Measurements from ENCODE around the gene SPOCK1.

The SPOCK1 gene

DNA sequence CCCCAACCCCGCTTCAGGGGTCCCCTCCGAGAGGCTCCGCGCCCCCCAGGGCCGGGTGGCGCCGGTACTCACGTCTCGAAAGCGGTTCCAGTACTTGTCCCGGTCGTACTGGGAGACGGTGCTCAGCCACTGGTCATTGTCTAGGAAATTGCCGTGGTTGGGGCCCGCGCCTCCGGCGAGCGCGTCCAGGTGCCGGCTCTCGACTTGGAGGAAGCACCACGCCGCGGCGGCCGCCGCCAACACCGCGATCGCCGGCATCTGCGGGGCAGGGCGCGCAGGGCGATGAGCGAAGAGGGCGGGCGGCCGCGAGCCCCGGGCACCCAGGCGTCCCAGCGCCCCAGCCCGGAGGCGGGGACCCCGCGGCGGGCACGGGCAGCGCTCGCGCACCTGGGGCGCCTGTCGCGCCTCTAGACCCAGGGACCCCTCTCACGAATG lies 808 bp downstream of the SPOCK1 start:
- ChIA-PET POLR2A (interaction anchor here (0.6 to 1.3 kb wide), 2 partner anchors 178 to 302 kb away, joined by 3 read pairs; no protein-coding TSS in a partner anchor), CTCF (interaction anchor here (0.5 to 10.7 kb wide), 37 partner anchors 8 to 707 kb away, joined by 3 to 192 read pairs (median 4); no protein-coding TSS in a partner anchor)
- no peak for DNase-seq (ENCODE audit: low read depth, low spot score)
- H3K4me3 ChIP-seq (ENCODE audit: low read depth, low read length): peak overlapping the region; percentile 81
- TF ChIP-seq, protein P1, sequence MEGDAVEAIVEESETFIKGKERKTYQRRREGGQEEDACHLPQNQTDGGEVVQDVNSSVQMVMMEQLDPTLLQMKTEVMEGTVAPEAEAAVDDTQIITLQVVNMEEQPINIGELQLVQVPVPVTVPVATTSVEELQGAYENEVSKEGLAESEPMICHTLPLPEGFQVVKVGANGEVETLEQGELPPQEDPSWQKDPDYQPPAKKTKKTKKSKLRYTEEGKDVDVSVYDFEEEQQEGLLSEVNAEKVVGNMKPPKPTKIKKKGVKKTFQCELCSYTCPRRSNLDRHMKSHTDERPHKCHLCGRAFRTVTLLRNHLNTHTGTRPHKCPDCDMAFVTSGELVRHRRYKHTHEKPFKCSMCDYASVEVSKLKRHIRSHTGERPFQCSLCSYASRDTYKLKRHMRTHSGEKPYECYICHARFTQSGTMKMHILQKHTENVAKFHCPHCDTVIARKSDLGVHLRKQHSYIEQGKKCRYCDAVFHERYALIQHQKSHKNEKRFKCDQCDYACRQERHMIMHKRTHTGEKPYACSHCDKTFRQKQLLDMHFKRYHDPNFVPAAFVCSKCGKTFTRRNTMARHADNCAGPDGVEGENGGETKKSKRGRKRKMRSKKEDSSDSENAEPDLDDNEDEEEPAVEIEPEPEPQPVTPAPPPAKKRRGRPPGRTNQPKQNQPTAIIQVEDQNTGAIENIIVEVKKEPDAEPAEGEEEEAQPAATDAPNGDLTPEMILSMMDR (IDR thresholded peaks at IDR 0.05; ENCODE audit: insufficient read depth, low read length, missing control alignments): no peak

DNA sequence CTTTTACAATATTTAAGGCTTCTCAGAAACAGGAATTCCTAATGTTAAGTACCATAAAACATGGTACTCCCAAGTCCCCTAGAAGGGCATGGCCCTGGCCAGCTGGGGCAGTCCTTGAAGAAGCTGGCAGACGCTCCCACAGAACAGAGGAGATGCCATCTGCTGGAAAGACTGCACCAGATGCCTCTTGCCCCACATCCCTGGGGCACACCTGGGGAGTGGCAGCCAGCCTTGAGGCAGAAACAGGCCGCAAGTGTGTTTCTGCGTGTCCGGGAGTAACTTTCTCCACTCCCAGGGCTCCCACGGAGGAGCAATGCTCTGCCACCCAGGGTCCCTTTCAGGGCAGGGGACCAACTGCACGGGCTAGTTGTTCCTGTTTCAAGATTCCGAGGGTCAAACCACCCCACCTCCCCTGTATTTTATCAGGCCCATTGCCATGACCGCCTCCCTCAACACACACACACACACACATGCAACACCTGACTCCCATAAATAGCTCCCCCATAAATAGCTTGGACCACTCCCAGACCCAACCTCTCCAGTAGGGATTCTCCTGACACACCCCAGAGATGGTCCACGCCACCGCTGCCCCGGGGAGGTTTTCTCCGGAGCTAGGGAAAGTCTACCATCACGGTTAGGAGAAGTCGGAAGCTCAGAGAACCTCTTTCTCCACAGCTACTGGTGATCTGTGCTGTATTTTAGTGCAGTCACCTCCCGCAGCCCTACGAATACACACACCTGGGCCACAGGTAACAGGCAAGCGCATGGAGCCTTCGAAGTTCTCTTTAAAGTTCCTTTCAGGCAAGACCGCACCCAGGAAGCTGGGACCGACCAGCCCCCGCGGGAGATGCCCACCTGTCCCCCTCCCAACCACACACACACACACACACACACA lies 1.5 kb downstream of the SPOCK1 start:
- peak overlapping the region; percentile 81 for H3K4me3 ChIP-seq (ENCODE audit: low read depth, low read length)
- ChIA-PET CTCF (interaction anchor here (0.8 to 10.7 kb wide), 19 partner anchors 9 to 696 kb away, joined by 3 to 192 read pairs (median 4); no protein-coding TSS in a partner anchor), POLR2A (interaction anchor here (0.6 to 1.3 kb wide), 2 partner anchors 28 to 177 kb away, joined by 3 read pairs; no protein-coding TSS in a partner anchor)
- TF ChIP-seq, protein P1 (IDR thresholded peaks at IDR 0.05; ENCODE audit: insufficient read depth, low read length, missing control alignments): peak; percentile 29
- DNase-seq (ENCODE audit: low read depth, low spot score): no peak

DNA sequence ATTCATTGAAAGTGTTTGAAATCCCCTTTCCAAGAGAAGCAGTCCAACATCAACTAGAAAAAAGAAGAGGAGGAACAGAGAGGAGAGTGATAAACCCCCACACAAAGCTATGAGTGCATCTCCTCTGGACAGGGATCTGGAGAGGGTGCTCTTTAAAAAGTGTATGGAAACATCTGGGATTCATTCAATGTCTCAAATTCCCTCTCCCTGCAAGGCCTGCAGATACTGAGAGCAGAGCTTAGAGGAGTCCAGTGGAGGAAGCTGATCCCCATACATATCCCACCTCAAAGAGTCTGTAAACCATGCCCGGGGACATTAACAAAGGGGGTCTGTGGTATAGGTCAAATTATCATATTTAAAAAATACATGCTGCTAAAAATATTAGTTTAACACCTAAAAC lies 2.2 kb downstream of the SPOCK1 start:
- DNase-seq (ENCODE audit: low read depth, low spot score): no peak
- ChIA-PET CTCF (interaction anchor here (0.8 to 10.7 kb wide), 17 partner anchors 10 to 694 kb away, joined by 3 to 192 read pairs (median 4); no protein-coding TSS in a partner anchor), POLR2A (interaction anchor here (0.6 to 1.3 kb wide), 2 partner anchors 27 to 176 kb away, joined by 3 read pairs; no protein-coding TSS in a partner anchor)
- TF ChIP-seq, protein P1 (IDR thresholded peaks at IDR 0.05; ENCODE audit: insufficient read depth, low read length, missing control alignments): no peak
- peak overlapping the region; percentile 81 for H3K4me3 ChIP-seq (ENCODE audit: low read depth, low read length)

DNA sequence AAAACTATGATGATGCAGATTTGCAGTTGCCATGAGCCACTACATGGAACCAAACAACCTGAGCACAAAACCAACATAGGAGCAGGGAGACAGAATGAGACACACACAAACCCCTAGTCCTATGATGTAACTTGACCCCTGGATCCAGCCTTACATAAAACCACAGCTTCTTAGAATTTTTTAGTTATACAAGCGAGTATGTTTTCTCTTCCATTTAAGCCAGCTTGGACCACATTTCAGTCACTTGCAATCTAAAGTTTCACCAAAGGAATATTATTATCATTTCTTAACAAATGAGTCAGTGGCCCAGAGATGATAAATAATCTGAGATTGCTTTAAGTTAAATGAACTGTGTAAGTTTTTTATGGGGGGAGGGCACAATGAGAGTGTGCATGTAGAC lies 6.8 kb downstream of the SPOCK1 start:
- CTCF ChIA-PET: interaction anchor here (1.2 to 10.7 kb wide), 4 partner anchors 9 to 172 kb away, joined by 3 to 192 read pairs (median 20); no protein-coding TSS in a partner anchor
- TF ChIP-seq, protein P1 (IDR thresholded peaks at IDR 0.05; ENCODE audit: insufficient read depth, low read length, missing control alignments): no peak
- DNase-seq (ENCODE audit: low read depth, low spot score): peak; percentile 84

DNA sequence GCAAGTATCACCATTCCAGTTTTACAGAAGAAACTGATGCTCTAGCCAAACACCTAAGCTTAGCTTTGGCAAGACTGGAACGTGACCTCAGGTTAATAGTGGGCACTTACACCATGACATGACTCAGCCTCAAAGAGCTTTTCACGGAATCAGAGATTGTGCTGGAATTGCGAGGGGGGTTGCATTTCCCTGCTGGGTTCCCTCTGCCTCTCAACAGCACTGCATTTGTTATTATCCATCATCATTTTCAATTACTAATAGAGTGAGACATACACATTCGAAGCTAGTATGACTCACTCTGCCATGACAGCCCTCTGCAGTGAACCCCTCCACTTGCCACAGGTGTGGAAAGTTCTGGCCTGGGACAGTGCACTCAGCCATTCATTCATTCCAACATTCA lies 8.0 kb downstream of the SPOCK1 start:
- ChIA-PET CTCF (interaction anchor here (1.0 to 10.7 kb wide), 5 partner anchors 8 to 171 kb away, joined by 3 to 192 read pairs (median 5); partner anchors contain the start of gene SPOCK1), POLR2A (interaction anchor here (1.1 kb wide), 1 partner anchor 227 kb away, joined by 3 read pairs; no protein-coding TSS in a partner anchor)
- H3K4me3 ChIP-seq (ENCODE audit: low read depth, low read length): no peak overlapping the region
- DNase-seq (ENCODE audit: low read depth, low spot score): no peak
- TF ChIP-seq, protein P1 (IDR thresholded peaks at IDR 0.05; ENCODE audit: insufficient read depth, low read length, missing control alignments): no peak

More for the DNA sequence above, 6.8 kb downstream of the SPOCK1 start:
- no peak overlapping the region for H3K4me3 ChIP-seq (ENCODE audit: low read depth, low read length)
- POLR2A ChIA-PET: interaction anchor here (0.7 kb wide), 1 partner anchor 114 kb away, joined by 3 read pairs; no protein-coding TSS in a partner anchor
